Measurements from ENCODE around the gene ARID2.

ARID2 gene

DNA sequence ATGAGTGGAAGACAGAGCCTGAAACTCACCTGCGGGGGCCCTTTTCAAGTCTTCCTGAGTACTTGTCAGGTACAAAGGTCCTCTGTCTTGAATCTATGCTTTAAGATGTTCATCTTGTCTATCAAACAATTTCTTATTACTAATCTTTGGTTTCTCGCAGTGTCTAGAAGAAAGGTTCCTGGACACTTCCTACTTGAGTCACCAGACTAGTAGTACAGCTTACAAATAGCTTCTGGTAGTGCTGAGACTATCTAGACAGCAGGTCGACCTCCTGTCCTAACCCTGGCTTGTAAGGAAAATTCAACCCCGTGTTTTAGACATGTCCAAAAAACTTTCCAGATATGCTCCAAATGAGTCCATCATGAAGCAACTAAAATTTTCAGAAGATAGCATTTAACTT is 11.2 kb upstream of the ARID2 start:
- no peaks in the 10 kb centered on the region for H3K9me2 ChIP-seq (replicated peaks; ENCODE audit: control insufficient read depth, low read length)
- no peaks in the 10 kb centered on the region for H3K9me3 ChIP-seq (ENCODE audit: control insufficient read depth, insufficient read depth, low read length)
- H3K27ac ChIP-seq (ENCODE audit: low read depth, low read length) = no peak overlapping the region
- peaks cover 25% of the 10 kb centered on the region for H3K36me3 ChIP-seq (ENCODE audit: control insufficient read depth, low read length)
- TF ChIP-seq EZH2phosphoT487 (IDR thresholded peaks at IDR 0.05; ENCODE audit: borderline replicate concordance, low read length) = no peak
- no peaks in the 10 kb centered on the region for H3K27me3 ChIP-seq (ENCODE audit: control insufficient read depth, low read length)
- H4K20me1 ChIP-seq (ENCODE audit: control insufficient read depth, insufficient read depth, low read depth, low read length) = 0 out of 2 replicates have a peak, but pooled peaks cover 9% of the 10 kb centered on the region
- peaks cover 53% of the 10 kb centered on the region for H3K79me2 ChIP-seq (ENCODE audit: control insufficient read depth, low read length)
- H3K4me3 ChIP-seq (ENCODE audit: low read length) = no peak overlapping the region
- H3K4me1 ChIP-seq (ENCODE audit: control insufficient read depth, low read length) = peaks cover 12% of the 10 kb centered on the region
- H3F3A ChIP-seq (ENCODE audit: control insufficient read depth, insufficient read depth) = peaks cover 4% of the 10 kb centered on the region; the same call in 1 of the 2 replicates
- no peak overlapping the region for H3K4me2 ChIP-seq (ENCODE audit: low read length)

DNA sequence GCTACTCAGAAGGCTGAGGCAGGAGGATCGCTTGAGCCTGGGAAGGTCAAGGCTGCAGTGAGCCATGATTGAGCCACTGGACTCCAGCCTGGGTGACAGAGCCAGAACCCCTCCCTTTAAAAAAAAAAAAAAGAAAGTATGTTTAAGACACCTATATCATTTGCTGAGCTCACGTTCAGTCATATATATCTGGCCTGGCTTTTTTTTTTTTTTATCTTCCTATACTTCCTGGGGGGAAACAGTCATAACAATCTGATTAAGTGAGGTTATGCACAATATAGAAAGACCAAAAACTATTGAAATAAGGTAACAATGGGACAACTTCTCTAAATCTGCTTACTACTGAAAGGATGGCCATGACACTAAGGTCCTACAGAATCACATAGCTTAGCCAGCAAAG is 9.4 kb upstream of the ARID2 start:
- no peaks in the 10 kb centered on the region for H3K9me2 ChIP-seq (replicated peaks; ENCODE audit: control insufficient read depth, low read length)
- no peak overlapping the region for H3K4me2 ChIP-seq (ENCODE audit: low read length)
- 0 out of 2 replicates have a peak, but pooled peaks cover 12% of the 10 kb centered on the region for H4K20me1 ChIP-seq (ENCODE audit: control insufficient read depth, insufficient read depth, low read depth, low read length)
- H3K9me3 ChIP-seq (ENCODE audit: control insufficient read depth, insufficient read depth, low read length) = no peaks in the 10 kb centered on the region
- H3F3A ChIP-seq (ENCODE audit: control insufficient read depth, insufficient read depth) = peaks cover 4% of the 10 kb centered on the region; the same call in 1 of the 2 replicates
- TF ChIP-seq, protein P1, sequence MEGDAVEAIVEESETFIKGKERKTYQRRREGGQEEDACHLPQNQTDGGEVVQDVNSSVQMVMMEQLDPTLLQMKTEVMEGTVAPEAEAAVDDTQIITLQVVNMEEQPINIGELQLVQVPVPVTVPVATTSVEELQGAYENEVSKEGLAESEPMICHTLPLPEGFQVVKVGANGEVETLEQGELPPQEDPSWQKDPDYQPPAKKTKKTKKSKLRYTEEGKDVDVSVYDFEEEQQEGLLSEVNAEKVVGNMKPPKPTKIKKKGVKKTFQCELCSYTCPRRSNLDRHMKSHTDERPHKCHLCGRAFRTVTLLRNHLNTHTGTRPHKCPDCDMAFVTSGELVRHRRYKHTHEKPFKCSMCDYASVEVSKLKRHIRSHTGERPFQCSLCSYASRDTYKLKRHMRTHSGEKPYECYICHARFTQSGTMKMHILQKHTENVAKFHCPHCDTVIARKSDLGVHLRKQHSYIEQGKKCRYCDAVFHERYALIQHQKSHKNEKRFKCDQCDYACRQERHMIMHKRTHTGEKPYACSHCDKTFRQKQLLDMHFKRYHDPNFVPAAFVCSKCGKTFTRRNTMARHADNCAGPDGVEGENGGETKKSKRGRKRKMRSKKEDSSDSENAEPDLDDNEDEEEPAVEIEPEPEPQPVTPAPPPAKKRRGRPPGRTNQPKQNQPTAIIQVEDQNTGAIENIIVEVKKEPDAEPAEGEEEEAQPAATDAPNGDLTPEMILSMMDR (IDR thresholded peaks at IDR 0.05; ENCODE audit: low read depth, low read length, poor library complexity, severe bottlenecking) = no peak
- no peak for TF ChIP-seq EZH2phosphoT487 (IDR thresholded peaks at IDR 0.05; ENCODE audit: borderline replicate concordance, low read length)
- H3K79me2 ChIP-seq (ENCODE audit: control insufficient read depth, low read length) = peaks cover 71% of the 10 kb centered on the region
- H3K4me3 ChIP-seq (ENCODE audit: low read length) = no peak overlapping the region
- H3K4me1 ChIP-seq (ENCODE audit: control insufficient read depth, low read length) = peaks cover 28% of the 10 kb centered on the region
- no peaks in the 10 kb centered on the region for H3K27me3 ChIP-seq (ENCODE audit: control insufficient read depth, low read length)
- peaks cover 33% of the 10 kb centered on the region for H3K36me3 ChIP-seq (ENCODE audit: control insufficient read depth, low read length)
- no peak overlapping the region for H3K27ac ChIP-seq (ENCODE audit: low read depth, low read length)

DNA sequence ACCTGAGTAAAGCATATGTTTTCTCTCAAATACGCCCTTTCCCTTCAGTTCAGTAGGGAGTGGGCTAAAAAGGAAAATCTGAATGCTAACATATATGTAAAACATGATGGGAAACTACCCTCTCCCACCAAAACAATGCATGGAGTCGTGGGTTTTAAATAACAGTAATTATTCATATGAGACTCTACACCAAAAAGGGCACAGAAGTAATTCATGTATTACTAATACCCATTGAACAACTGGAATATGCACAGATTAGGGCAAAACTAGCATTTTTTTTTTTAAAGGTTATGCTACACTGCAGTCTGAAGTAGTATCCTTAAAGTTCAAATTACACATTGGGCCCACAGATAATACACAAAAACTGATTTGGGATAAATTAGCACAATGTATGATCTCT is 8.1 kb upstream of the ARID2 start:
- Histone ChIP-seq H3F3A (ENCODE audit: control insufficient read depth, insufficient read depth) (peaks cover 4% of the 10 kb centered on the region; the same call in 1 of the 2 replicates), H4K20me1 (ENCODE audit: control insufficient read depth, insufficient read depth, low read depth, low read length) (0 out of 2 replicates have a peak, but pooled peaks cover 12% of the 10 kb centered on the region), H3K36me3 (ENCODE audit: control insufficient read depth, low read length) (peaks cover 33% of the 10 kb centered on the region), H3K9me2 (replicated peaks; ENCODE audit: control insufficient read depth, low read length) (no peaks in the 10 kb centered on the region), H3K4me2 (ENCODE audit: low read length) (no peak overlapping the region), H3K4me3 (ENCODE audit: low read length) (no peak overlapping the region), H3K27me3 (ENCODE audit: control insufficient read depth, low read length) (no peaks in the 10 kb centered on the region), H3K9me3 (ENCODE audit: control insufficient read depth, insufficient read depth, low read length) (no peaks in the 10 kb centered on the region), H3K4me1 (ENCODE audit: control insufficient read depth, low read length) (peaks cover 29% of the 10 kb centered on the region), H3K27ac (ENCODE audit: low read depth, low read length) (no peak overlapping the region), H3K79me2 (ENCODE audit: control insufficient read depth, low read length) (peaks cover 84% of the 10 kb centered on the region)
- TF ChIP-seq, protein P1 (IDR thresholded peaks at IDR 0.05; ENCODE audit: low read depth, low read length, poor library complexity, severe bottlenecking) = no peak
- TF ChIP-seq EZH2phosphoT487 (IDR thresholded peaks at IDR 0.05; ENCODE audit: borderline replicate concordance, low read length) = no peak

DNA sequence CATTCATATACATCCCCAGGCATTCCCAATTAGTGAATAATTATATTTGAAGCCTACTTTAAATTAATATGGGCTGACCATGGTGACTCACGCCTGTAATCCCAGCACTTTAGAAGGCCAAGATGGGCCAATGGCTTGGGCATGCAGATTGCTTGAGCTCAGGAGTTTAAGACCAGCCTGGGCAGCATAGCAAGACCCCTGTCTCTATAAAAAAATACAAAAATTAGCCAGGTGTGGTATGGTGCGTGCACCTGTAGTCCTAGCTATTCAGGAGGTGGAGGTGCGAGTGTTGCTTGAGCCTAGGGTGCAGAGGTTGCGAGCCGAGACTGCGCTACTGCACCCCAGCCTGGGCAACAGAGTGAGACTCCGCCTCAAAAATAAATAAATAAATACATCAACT is 7.6 kb upstream of the ARID2 start:
- peaks cover 29% of the 10 kb centered on the region for H3K4me1 ChIP-seq (ENCODE audit: control insufficient read depth, low read length)
- peaks cover 38% of the 10 kb centered on the region for H3K36me3 ChIP-seq (ENCODE audit: control insufficient read depth, low read length)
- no peaks in the 10 kb centered on the region for H3K9me2 ChIP-seq (replicated peaks; ENCODE audit: control insufficient read depth, low read length)
- no peak overlapping the region for H3K27ac ChIP-seq (ENCODE audit: low read depth, low read length)
- peaks cover 90% of the 10 kb centered on the region for H3K79me2 ChIP-seq (ENCODE audit: control insufficient read depth, low read length)
- TF ChIP-seq, protein P1 (IDR thresholded peaks at IDR 0.05; ENCODE audit: low read depth, low read length, poor library complexity, severe bottlenecking) = no peak
- TF ChIP-seq EZH2phosphoT487 (IDR thresholded peaks at IDR 0.05; ENCODE audit: borderline replicate concordance, low read length) = no peak
- no peak overlapping the region for H3K4me3 ChIP-seq (ENCODE audit: low read length)
- H4K20me1 ChIP-seq (ENCODE audit: control insufficient read depth, insufficient read depth, low read depth, low read length) = 0 out of 2 replicates have a peak, but pooled peaks cover 12% of the 10 kb centered on the region
- no peaks in the 10 kb centered on the region for H3K9me3 ChIP-seq (ENCODE audit: control insufficient read depth, insufficient read depth, low read length)
- H3K27me3 ChIP-seq (ENCODE audit: control insufficient read depth, low read length) = no peaks in the 10 kb centered on the region
- H3F3A ChIP-seq (ENCODE audit: control insufficient read depth, insufficient read depth) = peaks cover 4% of the 10 kb centered on the region; the same call in 1 of the 2 replicates
- H3K4me2 ChIP-seq (ENCODE audit: low read length) = no peak overlapping the region

Data from DOHH2 (cell line).